Measurements from ENCODE around the gene ELMOD1. TPM values are rescaled to one million over a fixed set of nuclear protein-coding genes. Genes with fewer than 3 reads are reported as not detected.

Gene ELMOD1
- total and polyA plus RNA-seq, 2 donors (not counting 1 experiment from before 2014, with no cell fraction given) = not detected

- H3K9me3 ChIP-seq (ENCODE audit: control extremely low read depth in 1 of 3, control insufficient read depth in 2 of 3, insufficient read depth in 1 of 3, low read length in 2 of 3) = no peaks in the 10 kb centered on the region
- DNase-seq (peak; percentile 69), ATAC-seq (ENCODE audit: low read depth) (no peak)
- no peaks in the 10 kb centered on the region for H4K20me1 ChIP-seq (ENCODE audit: control insufficient read depth, insufficient read depth, low read length, poor library complexity, severe bottlenecking)
- Mint-ChIP-seq H3K27ac (peak overlapping the region; percentile 83), H3K27me3 (no peaks in the 10 kb centered on the region), H3K4me1 (peaks cover 46% of the 10 kb centered on the region), H3K9me3 (ENCODE audit: insufficient read depth) (no peaks in the 10 kb centered on the region), H3K4me3 (peak overlapping the region; percentile 60)
- H3K4me1 ChIP-seq (ENCODE audit: control insufficient read depth in 2 of 2, insufficient read depth in 2 of 2, low read length in 2 of 2) = peaks cover 37% of the 10 kb centered on the region in 2 donors
- TF ChIP-seq CTCF (IDR thresholded peaks at IDR 0.05) = peak; percentile 74
- no peak for TF ChIP-seq EZH2 (IDR thresholded peaks at IDR 0.05; ENCODE audit: borderline replicate concordance, insufficient read depth, low read depth, low read length, poor library complexity, severe bottlenecking)
- intact Hi-C loops (cut with micrococcal nuclease) = loop anchor here (1.0 to 10.0 kb wide), 4 partner anchors 126 to 1101 kb away; partner anchors contain the start of genes DDX10 and RAB39A
- H3K4me3 ChIP-seq (ENCODE audit: control extremely low read depth in 1 of 5, extremely low read depth in 1 of 5, insufficient read depth in 1 of 5, low read depth in 2 of 5, low read length in 4 of 5) = no peak overlapping the region
- ChIA-PET CTCF (interaction anchor here (0.6 to 10.4 kb wide), 14 partner anchors 12 to 234 kb away, joined by 3 to 106 read pairs (median 6); partner anchors contain the start of gene CWF19L2), POLR2A (interaction anchor here (0.7 kb wide), 1 partner anchor 682 kb away, joined by 3 read pairs; no protein-coding TSS in a partner anchor)
- H3K79me2 ChIP-seq (ENCODE audit: control insufficient read depth, insufficient read depth, low read length) = peaks cover 7% of the 10 kb centered on the region
- H3K36me3 ChIP-seq (replicated peaks in 1 of 2; ENCODE audit: control extremely low read depth in 1 of 2, control insufficient read depth in 1 of 2, extremely low read depth in 1 of 2, insufficient read depth in 2 of 2, low read length in 1 of 2) = peaks cover 0 to 20% of the 10 kb centered on the region in 2 experiments
- peak overlapping the region; percentile 27 for H3K4me2 ChIP-seq (replicated peaks; ENCODE audit: low read depth, low read length, poor library complexity, severe bottlenecking)
- no peaks in the 10 kb centered on the region for H3K27me3 ChIP-seq (replicated peaks in 1 of 4; ENCODE audit: control extremely low read depth in 1 of 4, control insufficient read depth in 3 of 4, insufficient read depth in 4 of 4, low read length in 3 of 4)
- 0% methylated on average over 1 of the region's 2 CpGs for WGBS (ENCODE audit: insufficient coverage)
- no peak overlapping the region for H3K9ac ChIP-seq (ENCODE audit: low read length)
- peak overlapping the region; percentile 26 to 81 for H3K27ac ChIP-seq (ENCODE audit: low read length in 2 of 2)
- H2AFZ ChIP-seq (ENCODE audit: insufficient read depth, low read depth, low read length, poor library complexity, severe bottlenecking) = peak overlapping the region; percentile 47
Measured at GRCh38 chr11:107563702-107564101, 27.2 kb upstream of the ELMOD1 start.

GRCh38 chr11:107564877-107565218 is 26.1 kb upstream of the ELMOD1 start:
- Mint-ChIP-seq H3K4me1 (peaks cover 46% of the 10 kb centered on the region), H3K27ac (peak overlapping the region; percentile 96), H3K27me3 (no peaks in the 10 kb centered on the region), H3K9me3 (ENCODE audit: insufficient read depth) (no peaks in the 10 kb centered on the region), H3K4me3 (peak overlapping the region; percentile 97)
- H3K9me3 ChIP-seq (ENCODE audit: control extremely low read depth in 1 of 3, control insufficient read depth in 2 of 3, insufficient read depth in 1 of 3, low read length in 2 of 3) = no peaks in the 10 kb centered on the region
- peak overlapping the region; percentile 84 for H3K9ac ChIP-seq (ENCODE audit: low read length)
- peaks cover 37% of the 10 kb centered on the region in 2 donors for H3K4me1 ChIP-seq (ENCODE audit: control insufficient read depth in 2 of 2, insufficient read depth in 2 of 2, low read length in 2 of 2)
- no peaks in the 10 kb centered on the region for H3K27me3 ChIP-seq (replicated peaks in 1 of 4; ENCODE audit: control extremely low read depth in 1 of 4, control insufficient read depth in 3 of 4, insufficient read depth in 4 of 4, low read length in 3 of 4)
- peak overlapping the region; percentile 71 to 81 for H3K27ac ChIP-seq (ENCODE audit: low read length in 2 of 2)
- intact Hi-C loops (cut with micrococcal nuclease) = loop anchor here (1.0 to 10.0 kb wide), 7 partner anchors 16 to 1543 kb away; partner anchors contain the start of genes CUL5, CWF19L2, DDX10 and MSANTD4
- no peak for TF ChIP-seq CTCF (IDR thresholded peaks at IDR 0.05)
- no peak for TF ChIP-seq EZH2 (IDR thresholded peaks at IDR 0.05; ENCODE audit: borderline replicate concordance, insufficient read depth, low read depth, low read length, poor library complexity, severe bottlenecking)
- CTCF ChIA-PET = interaction anchor here (1.0 to 10.4 kb wide), 5 partner anchors 11 to 334 kb away, joined by 3 to 106 read pairs (median 35); no protein-coding TSS in a partner anchor
- peak overlapping the region; percentile 93 for H2AFZ ChIP-seq (ENCODE audit: insufficient read depth, low read depth, low read length, poor library complexity, severe bottlenecking)
- H4K20me1 ChIP-seq (ENCODE audit: control insufficient read depth, insufficient read depth, low read length, poor library complexity, severe bottlenecking) = no peaks in the 10 kb centered on the region
- peaks cover 0 to 8% of the 10 kb centered on the region in 2 experiments for H3K36me3 ChIP-seq (replicated peaks in 1 of 2; ENCODE audit: control extremely low read depth in 1 of 2, control insufficient read depth in 1 of 2, extremely low read depth in 1 of 2, insufficient read depth in 2 of 2, low read length in 1 of 2)
- H3K79me2 ChIP-seq (ENCODE audit: control insufficient read depth, insufficient read depth, low read length) = peaks cover 7% of the 10 kb centered on the region
- ATAC-seq (ENCODE audit: low read depth) = peak; percentile 1
- H3K4me3 ChIP-seq (ENCODE audit: control extremely low read depth in 1 of 5, extremely low read depth in 1 of 5, insufficient read depth in 1 of 5, low read depth in 2 of 5, low read length in 4 of 5) = peak overlapping the region; percentile 57 to 94 (median 80)
- WGBS (ENCODE audit: insufficient coverage) = 20% methylated on average over 4 of the region's 6 CpGs
- POLR2A ChIA-PET = interaction anchor here (0.5 to 1.6 kb wide), 2 partner anchors 107 to 668 kb away, joined by 5 to 10 read pairs; partner anchors contain the start of gene CWF19L2
- DNase-seq = no peak
- H3K4me2 ChIP-seq (replicated peaks; ENCODE audit: low read depth, low read length, poor library complexity, severe bottlenecking) = peak overlapping the region; percentile 83
